ENCODE measurements around the gene NLK. TPM values are rescaled to one million over a fixed set of nuclear protein-coding genes. Genes with fewer than 3 reads are reported as not detected.
"Not testable (repeated sequence)": the region's sequence is repeated elsewhere in the genome, so short reads cannot be mapped to it uniquely, and the experiment has no call there.

The NLK gene
- total RNA-seq, 1 donor from 2014 or later: 23.8 TPM

- intact Hi-C loops (cut with DNase I): no loop called here
- H3K4me1 ChIP-seq: no peaks in the 10 kb centered on the region
- no peaks in the 10 kb centered on the region for H3K9me3 ChIP-seq
- ATAC-seq (no peak), DNase-seq (no peak)
- no peaks in the 10 kb centered on the region for H3K27me3 ChIP-seq (ENCODE audit: low read depth)
- no peak overlapping the region for H3K4me3 ChIP-seq
- no peak for TF ChIP-seq CTCF (IDR thresholded peaks at IDR 0.05)
- H3K36me3 ChIP-seq: no peaks in the 10 kb centered on the region
- no peak overlapping the region for H3K27ac ChIP-seq
Observed at GRCh38 chr17:28097901-28098300, 55.4 kb downstream of the NLK start.

GRCh38 chr17:28098591-28098990 lies 56.1 kb downstream of the NLK start:
- H3K4me3 ChIP-seq; ATAC-seq; H3K4me1 ChIP-seq; H3K9me3 ChIP-seq; H3K36me3 ChIP-seq; H3K27ac ChIP-seq; DNase-seq; intact Hi-C loops (cut with DNase I); H3K27me3 ChIP-seq (ENCODE audit: low read depth): not testable (repeated sequence)

GRCh38 chr17:28100251-28100650 lies 57.8 kb downstream of the NLK start:
- intact Hi-C loops (cut with DNase I): no loop called here
- TF ChIP-seq CTCF (IDR thresholded peaks at IDR 0.05): no peak

GRCh38 chr17:28100936-28101335 lies 58.5 kb downstream of the NLK start:
- TF ChIP-seq CTCF (IDR thresholded peaks at IDR 0.05): no peak
- ATAC-seq: no peak
- no peak for DNase-seq
- intact Hi-C loops (cut with DNase I): no loop called here
- H3K27me3 ChIP-seq (ENCODE audit: low read depth): no peaks in the 10 kb centered on the region
- no peak overlapping the region for H3K27ac ChIP-seq
- no peaks in the 10 kb centered on the region for H3K9me3 ChIP-seq
- H3K4me3 ChIP-seq: no peak overlapping the region
- H3K36me3 ChIP-seq: no peaks in the 10 kb centered on the region
- no peaks in the 10 kb centered on the region for H3K4me1 ChIP-seq

More at GRCh38 chr17:28100251-28100650, 57.8 kb downstream of the NLK start:
- H3K27ac ChIP-seq: no peak overlapping the region
- no peaks in the 10 kb centered on the region for H3K27me3 ChIP-seq (ENCODE audit: low read depth)
- DNase-seq (no peak), ATAC-seq (no peak)
- H3K4me3 ChIP-seq: no peak overlapping the region
- H3K4me1 ChIP-seq: no peaks in the 10 kb centered on the region
- H3K36me3 ChIP-seq: no peaks in the 10 kb centered on the region
- H3K9me3 ChIP-seq: no peaks in the 10 kb centered on the region

- no peak overlapping the region for H3K4me3 ChIP-seq
- H3K36me3 ChIP-seq: no peaks in the 10 kb centered on the region
- no peak overlapping the region for H3K27ac ChIP-seq
- DNase-seq (no peak), ATAC-seq (no peak)
- no peaks in the 10 kb centered on the region for H3K27me3 ChIP-seq (ENCODE audit: low read depth)
- no peak for TF ChIP-seq CTCF (IDR thresholded peaks at IDR 0.05)
- H3K9me3 ChIP-seq: no peaks in the 10 kb centered on the region
- no peaks in the 10 kb centered on the region for H3K4me1 ChIP-seq
- intact Hi-C loops (cut with DNase I): no loop called here
Observed at GRCh38 chr17:28101919-28102318, 59.4 kb downstream of the NLK start.

- Histone ChIP-seq H3K4me1 (no peaks in the 10 kb centered on the region), H3K36me3 (no peaks in the 10 kb centered on the region), H3K9me3 (no peaks in the 10 kb centered on the region), H3K27ac (no peak overlapping the region), H3K27me3 (ENCODE audit: low read depth) (no peaks in the 10 kb centered on the region), H3K4me3 (no peak overlapping the region)
- intact Hi-C loops (cut with DNase I): no loop called here
- DNase-seq (no peak), ATAC-seq (no peak)
- no peak for TF ChIP-seq CTCF (IDR thresholded peaks at IDR 0.05)
Observed at GRCh38 chr17:28105501-28105900, 63.0 kb downstream of the NLK start.

Data from lower lobe of right lung (tissue), 2 donors.